A549 (cell line): Measurements from ENCODE around the gene COPS3. TPM values are rescaled to one million over a fixed set of nuclear protein-coding genes. Genes with fewer than 3 reads are reported as not detected.

Experiments
- ATAC-seq, 2 experiments: fragments of 200-7000 bp in 1 of 2; fragments of >200 bp in 1 of 2; cut with Nextera tagmentation in 1 of 2; cut with Tn5 transposase in 1 of 2; 3 replicates each; pipeline versions ENCODE4 v1.8.0 to v1.9.1; 2018 to 2020; ENCODE audit warnings: mild to moderate bottlenecking in 1 of 2, moderate library complexity in 1 of 2
- CTCF ChIA-PET: fragments of 300-600 bp; sonication (Branson Sonifier 250); formaldehyde crosslinking; extraction: SDS; loops from one replicate; lab custom pipeline; 2021; ENCODE audit warnings: antibody characterized with exemption, inconsistent platforms; lab: Yijun Ruan, JAX
- POLR2A ChIA-PET: fragments of 350-600 bp; formaldehyde crosslinking; extraction: SDS; loops from one replicate; lab custom pipeline; 2021; ENCODE audit warnings: antibody characterized with exemption, inconsistent platforms; lab: Yijun Ruan, JAX
- DNase-seq, 2 experiments: peaks; one replicate each; pipeline versions ENCODE4 v3.0.0 to v3.0.0-alpha.2; 2011 to 2016; ENCODE audit warnings: low read depth in 1 of 2, low spot score in 1 of 2
- FAIRE-seq: peaks from 2 replicates; lab custom pipeline; 2011; peaks lifted over from hg19 to GRCh38; lab: Jason Lieb, UNC
- H3K27ac ChIP-seq, 2 experiments: fragments of >200 bp; sonication (Bioruptor Twin); formaldehyde crosslinking; 3 replicates each; pipeline ENCODE4 v1.5.1; 2016 to 2017
- H3K4me1 ChIP-seq: fragments of >200 bp; sonication (Bioruptor Twin); formaldehyde crosslinking; 3 replicates; pipeline ENCODE4 v1.6.1; 2016
- H3K4me2 ChIP-seq: fragments of >200 bp; sonication (Bioruptor Twin); formaldehyde crosslinking; 3 replicates; pipeline ENCODE4 v1.6.1; 2016
- H3K4me3 ChIP-seq: fragments of >200 bp; sonication (Bioruptor Twin); formaldehyde crosslinking; 3 replicates; pipeline ENCODE4 v1.5.1; 2016
- H3K9me3 ChIP-seq: fragments of >200 bp; sonication (Bioruptor Twin); formaldehyde crosslinking; 3 replicates; pipeline ENCODE4 v1.6.1; 2016
- BCL3 ChIP-seq: fragments of >200 bp; sonication (Bioruptor Twin); formaldehyde crosslinking; IDR thresholded peaks from 3 replicates; pipeline ENCODE4 v1.6.1; 2016
- BHLHE40 ChIP-seq: IDR thresholded peaks from 2 replicates; pipeline ENCODE4 v1.6.1; 2012; ENCODE audit warnings: low read depth, low read length, inconsistent platforms
- CEBPB ChIP-seq, 2 experiments: fragments of >200 bp in 1 of 2; sonication (Bioruptor Twin) in 1 of 2; formaldehyde crosslinking in 1 of 2; IDR thresholded peaks; 2 replicates each; pipeline ENCODE4 v1.6.1; 2012 to 2016
- CHD2 ChIP-seq: fragments of 150-350 bp; IDR thresholded peaks from 2 replicates; pipeline ENCODE4 v1.6.1; 2014; ENCODE audit warnings: low read length; ENCODE audit not compliant: partially characterized antibody
- EHF ChIP-seq: fragments of 250-450 bp; sonication (Bioruptor Pico); IDR thresholded peaks from 2 replicates; pipeline ENCODE4 v1.5.0; 2020; ENCODE audit warnings: mild to moderate bottlenecking
- EP300 ChIP-seq, 2 experiments: fragments of >200 bp; sonication (Bioruptor Twin); formaldehyde crosslinking; IDR thresholded peaks; 2 replicates in 1 of 2; 3 replicates in 1 of 2; pipeline ENCODE4 v1.6.1; 2016 to 2017
- FOSL2 ChIP-seq, 2 experiments: fragments of 450-650 bp in 1 of 2; fragments of >200 bp in 1 of 2; sonication (Bioruptor Twin) in 1 of 2; formaldehyde crosslinking; IDR thresholded peaks; 2 replicates each; pipeline versions ENCODE4 v1.5.0 to v1.6.1; 2016 to 2020; ENCODE audit warnings: mild to moderate bottlenecking in 1 of 2, moderate library complexity in 1 of 2
- GATA3 ChIP-seq: IDR thresholded peaks from 2 replicates; pipeline ENCODE4 v1.6.1; 2012; ENCODE audit warnings: borderline replicate concordance
- HDAC2 ChIP-seq: fragments of 200-600 bp; sonication (generic); IDR thresholded peaks from 2 replicates; pipeline ENCODE4 v1.6.1; 2016
- HOXA7 ChIP-seq: fragments of 250-450 bp; sonication (Bioruptor Pico); IDR thresholded peaks from 2 replicates; pipeline ENCODE4 v1.5.0; 2020; ENCODE audit warnings: mild to moderate bottlenecking, moderate library complexity
- JUN ChIP-seq, 2 experiments: fragments of >200 bp; sonication (Bioruptor Twin); formaldehyde crosslinking; IDR thresholded peaks; 2 replicates in 1 of 2; 3 replicates in 1 of 2; pipeline ENCODE4 v1.6.1; 2016 to 2017
- KDM5A ChIP-seq: fragments of 200-600 bp; sonication (generic); IDR thresholded peaks from 2 replicates; pipeline ENCODE4 v1.6.1; 2016; ENCODE audit warnings: antibody characterized with exemption, mild to moderate bottlenecking
- NFE2L2 ChIP-seq: fragments of 150-350 bp; conservative IDR thresholded peaks from 2 replicates; pipeline ENCODE4 v1.6.1; 2014; ENCODE audit warnings: low read length
- NR3C1 ChIP-seq: fragments of >200 bp; sonication (Bioruptor Twin); formaldehyde crosslinking; IDR thresholded peaks from 3 replicates; pipeline ENCODE4 v1.6.1; 2017
- PBX3 ChIP-seq: IDR thresholded peaks from 2 replicates; pipeline ENCODE4 v1.6.1; 2012
- POLR2A ChIP-seq: IDR thresholded peaks from 2 replicates; pipeline ENCODE4 v1.6.1; 2012; ENCODE audit warnings: mild to moderate bottlenecking, low read length
- RAD21 ChIP-seq, 2 experiments: fragments of >200 bp in 1 of 2; sonication (Bioruptor Twin) in 1 of 2; formaldehyde crosslinking in 1 of 2; IDR thresholded peaks in 1 of 2; conservative IDR thresholded peaks in 1 of 2; 2 replicates in 1 of 2; 3 replicates in 1 of 2; pipeline ENCODE4 v1.6.1; 2012 to 2018; ENCODE audit warnings: inconsistent platforms in 1 of 2
- RARB ChIP-seq: fragments of 250-450 bp; sonication (Bioruptor Pico); IDR thresholded peaks from 2 replicates; pipeline ENCODE4 v1.8.0; 2021; ENCODE audit warnings: mild to moderate bottlenecking, moderate library complexity
- REST ChIP-seq: fragments of 200-600 bp; sonication (generic); IDR thresholded peaks from 2 replicates; pipeline ENCODE4 v1.6.1; 2016; ENCODE audit warnings: antibody characterized with exemption, mild to moderate bottlenecking, moderate library complexity
- SMC3 ChIP-seq: fragments of >200 bp; sonication (Bioruptor Twin); formaldehyde crosslinking; IDR thresholded peaks from 3 replicates; pipeline ENCODE4 v1.6.1; 2018; ENCODE audit warnings: inconsistent platforms
- SREBF2 ChIP-seq: fragments of 450-650 bp; IDR thresholded peaks from 2 replicates; pipeline ENCODE4 v1.6.1; 2014; ENCODE audit warnings: mild to moderate bottlenecking, moderate library complexity
- ZC3H11A ChIP-seq: fragments of 450-650 bp; IDR thresholded peaks from 2 replicates; pipeline ENCODE4 v1.6.1; 2014; ENCODE audit warnings: antibody characterized with exemption, mild to moderate bottlenecking
- ZNF302 ChIP-seq: fragments of 250-450 bp; sonication (Bioruptor Pico); IDR thresholded peaks from 2 replicates; pipeline ENCODE4 v1.9.0; 2021; ENCODE audit warnings: inconsistent platforms, mild to moderate bottlenecking, moderate library complexity
- ZSCAN20 ChIP-seq: fragments of 250-450 bp; sonication (Bioruptor Pico); IDR thresholded peaks from 2 replicates; pipeline ENCODE4 v1.8.0; 2022; ENCODE audit warnings: mild to moderate bottlenecking, moderate library complexity
- WGBS: methylation state at CpG from one replicate; pipeline ENCODE4 v1.1.6; 2017; ENCODE audit errors: missing lambda C conversion rate; 5-methylcytosine and 5-hydroxymethylcytosine counted together
- polyA plus RNA-seq, 4 experiments: library from polyadenylated mRNA; depleted of rRNA in 3 of 4; stranded (reverse); fragments of >200 nt; fragmentation: RNase III in 1 of 4; extraction: RNeasy Plus Mini Kit Qiagen cat#74134 plus additional on column Dnase treatment in 1 of 4; gene quantifications; 2 replicates in 3 of 4; 3 replicates in 1 of 4; pipeline ENCODE4 v1.2.3, GENCODE V29; 2011 to 2017
- TF ChIP-seq, protein P1 (sequence below): IDR thresholded peaks from 2 replicates; pipeline ENCODE4 v1.6.1; 2012; ENCODE audit warnings: low read depth, borderline replicate concordance
- TF ChIP-seq, protein P2 (sequence below): IDR thresholded peaks from 2 replicates; pipeline ENCODE4 v1.6.1; 2012

Gene COPS3
- polyA plus RNA-seq, 2 of the 4 experiments (the other 2 are of a cell fraction) = 149 to 204 TPM

GRCh38 chr17:17224137-17224536, 56.9 kb downstream of the COPS3 start:
- H3K4me1 ChIP-seq = no peaks in the 10 kb centered on the region
- ChIA-PET CTCF (interaction anchor here (0.9 to 2.2 kb wide), 3 partner anchors 8 to 15 kb away, joined by 3 to 10 read pairs (median 4); no protein-coding TSS in a partner anchor), POLR2A (no interaction called here)
- no peak overlapping the region for H3K27ac ChIP-seq
- H3K4me3 ChIP-seq = no peak overlapping the region
- FAIRE-seq (no peak), DNase-seq (no peak), ATAC-seq (no peak)
- no peak overlapping the region for H3K4me2 ChIP-seq
- WGBS = 90% methylated on average over 8 of the region's 8 CpGs
- no peaks in the 10 kb centered on the region for H3K9me3 ChIP-seq
- TF ChIP-seq REST = no peak
- no peak for TF ChIP-seq CHD2
- no peak for TF ChIP-seq SREBF2
- TF ChIP-seq GATA3 = no peak
- no peak for TF ChIP-seq ZNF302 (CRISPR knock-in tag)
- TF ChIP-seq, protein P1, sequence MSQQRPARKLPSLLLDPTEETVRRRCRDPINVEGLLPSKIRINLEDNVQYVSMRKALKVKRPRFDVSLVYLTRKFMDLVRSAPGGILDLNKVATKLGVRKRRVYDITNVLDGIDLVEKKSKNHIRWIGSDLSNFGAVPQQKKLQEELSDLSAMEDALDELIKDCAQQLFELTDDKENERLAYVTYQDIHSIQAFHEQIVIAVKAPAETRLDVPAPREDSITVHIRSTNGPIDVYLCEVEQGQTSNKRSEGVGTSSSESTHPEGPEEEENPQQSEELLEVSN = no peak
- TF ChIP-seq RARB (CRISPR knock-in tag) = no peak
- TF ChIP-seq ZC3H11A = no peak

- CTCF ChIA-PET = interaction anchor here (0.9 to 2.2 kb wide), 3 partner anchors 8 to 15 kb away, joined by 3 to 10 read pairs (median 4); no protein-coding TSS in a partner anchor
- no peak for DNase-seq
- 93% methylated on average over 16 of the region's 16 CpGs for WGBS
- Histone ChIP-seq H3K4me2 (no peak overlapping the region), H3K9me3 (no peaks in the 10 kb centered on the region), H3K4me3 (no peak overlapping the region), H3K4me1 (no peaks in the 10 kb centered on the region), H3K27ac (no peak overlapping the region)
- no peak for FAIRE-seq
- no peak for TF ChIP-seq HOXA7 (CRISPR knock-in tag)
- TF ChIP-seq PBX3 = no peak
- no peak for TF ChIP-seq BCL3
- TF ChIP-seq BHLHE40 = no peak
- POLR2A ChIA-PET = no interaction called here
- no peak; a peak in 1 of 6 replicates for ATAC-seq
These were observed 57.3 kb downstream of the COPS3 start for GRCh38 chr17:17223736-17224135.

- ATAC-seq (no peak), DNase-seq (no peak), FAIRE-seq (no peak)
- WGBS = 97% methylated on average over 22 of the region's 22 CpGs
- TF ChIP-seq RAD21 (conservative IDR thresholded peaks at IDR 0.05 in 1 of 2, IDR thresholded peaks at IDR 0.05 in 1 of 2) (no peak), ZNF302 (CRISPR knock-in tag) (no peak), EP300 (IDR thresholded peaks at IDR 0.05) (no peak), NFE2L2 (no peak), POLR2A (no peak), KDM5A (no peak), BHLHE40 (no peak), JUN (IDR thresholded peaks at IDR 0.05) (no peak), NR3C1 (no peak), FOSL2 (IDR thresholded peaks at IDR 0.05) (no peak), FOSL2 (CRISPR knock-in tag; IDR thresholded peaks at IDR 0.05) (no peak), EHF (CRISPR knock-in tag) (no peak), ZSCAN20 (CRISPR knock-in tag) (no peak), HOXA7 (CRISPR knock-in tag) (no peak), HDAC2 (no peak), CEBPB (IDR thresholded peaks at IDR 0.05) (no peak), SMC3 (no peak)
- TF ChIP-seq, protein P2, sequence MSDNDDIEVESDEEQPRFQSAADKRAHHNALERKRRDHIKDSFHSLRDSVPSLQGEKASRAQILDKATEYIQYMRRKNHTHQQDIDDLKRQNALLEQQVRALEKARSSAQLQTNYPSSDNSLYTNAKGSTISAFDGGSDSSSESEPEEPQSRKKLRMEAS = no peak
- no peak overlapping the region for H3K4me3 ChIP-seq
- CTCF ChIA-PET = interaction anchor here (0.7 to 1.9 kb wide), 5 partner anchors 9 to 220 kb away, joined by 3 to 5 read pairs (median 3); no protein-coding TSS in a partner anchor
- H3K27ac ChIP-seq = no peak overlapping the region
- H3K4me2 ChIP-seq = no peak overlapping the region
- H3K9me3 ChIP-seq = no peaks in the 10 kb centered on the region
- H3K4me1 ChIP-seq = no peaks in the 10 kb centered on the region
- POLR2A ChIA-PET = no interaction called here
These were observed 59.7 kb downstream of the COPS3 start for GRCh38 chr17:17221329-17221728.
